ENCODE measurements around the gene ADO. TPM values are rescaled to one million over a fixed set of nuclear protein-coding genes. Genes with fewer than 3 reads are reported as not detected.

Gene ADO
- total and polyA plus RNA-seq, 10 of the 15 experiments (the other 5 are each of a cell fraction or from before 2014, with no cell fraction given) = 4.3 to 44.6 (median 18.7) TPM

DNA sequence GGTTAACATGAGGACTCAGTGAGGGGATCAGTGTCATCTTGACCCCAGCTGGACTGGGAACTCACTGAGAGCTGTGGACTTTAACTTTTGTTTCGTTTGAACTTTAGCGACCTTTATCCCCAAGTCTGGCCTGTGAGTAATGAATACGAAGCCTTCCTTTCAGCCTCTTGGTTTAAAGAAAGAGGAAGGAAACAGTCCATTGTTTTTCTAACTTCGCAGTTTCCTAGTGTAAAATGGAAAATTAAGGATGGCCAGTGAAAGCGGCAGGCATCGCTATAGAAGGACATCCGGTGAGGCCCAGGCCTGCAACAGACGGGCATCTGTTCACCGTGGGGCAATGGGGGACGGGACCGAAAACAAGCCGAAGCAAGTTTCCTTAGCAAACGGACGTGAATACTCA is 44.1 kb upstream of the ADO start:
- Histone ChIP-seq H3K4me2 (ENCODE audit: control insufficient read depth, insufficient read depth) (no peak overlapping the region), H3K9me3 (replicated peaks; ENCODE audit: control insufficient read depth, insufficient read depth, low read length) (no peaks in the 10 kb centered on the region; the same call in 2 of the 3 replicates), H3K36me3 (ENCODE audit: control insufficient read depth in 2 of 2, insufficient read depth in 2 of 2, low read length in 1 of 2) (no peaks in the 10 kb centered on the region), H3K27me3 (replicated peaks in 1 of 2; ENCODE audit: control insufficient read depth in 2 of 2, insufficient read depth in 2 of 2, low read length in 1 of 2) (no peaks in the 10 kb centered on the region), H3K9ac (ENCODE audit: control insufficient read depth, insufficient read depth, low read length) (no peak overlapping the region), H3K27ac (ENCODE audit: control insufficient read depth, insufficient read depth) (no peak overlapping the region), H3K4me1 (ENCODE audit: control insufficient read depth, insufficient read depth, low read length) (peaks cover 10% of the 10 kb centered on the region), H3K4me3 (no peak overlapping the region), H3K79me2 (ENCODE audit: control insufficient read depth, insufficient read depth, low read length) (no peaks in the 10 kb centered on the region), H2AFZ (ENCODE audit: control insufficient read depth, low read depth, low read length) (no peak overlapping the region), H4K20me1 (ENCODE audit: control insufficient read depth, insufficient read depth) (no peaks in the 10 kb centered on the region)
- ATAC-seq (no peak), DNase-seq (ENCODE audit: low read depth, low spot score) (no peak), FAIRE-seq (no peak)
- POLR2A ChIA-PET = interaction anchor here (0.7 to 2.5 kb wide), 8 partner anchors 11 to 38 kb away, joined by 3 to 10 read pairs (median 4); no protein-coding TSS in a partner anchor
- 96% methylated on average over 14 of the region's 14 CpGs for WGBS (ENCODE audit: insufficient coverage, insufficient replicate concordance, low lambda C conversion rate, missing lambda C conversion rate)
- BruUV-seq (replicated peaks) = no TSS peak
- SMC1A ChIA-PET (ENCODE audit: uncharacterized antibody, unreplicated experiment) = interaction anchor here (0.5 to 5.4 kb wide), 19 partner anchors 9 to 149 kb away, joined by 3 to 49 read pairs (median 5); no protein-coding TSS in a partner anchor
- intact Hi-C loops (cut with micrococcal nuclease; ENCODE audit: unreplicated experiment) (no loop called here), in situ Hi-C loops (cut with MboI) (no loop called here)
- RAD21 ChIA-PET (ENCODE audit: unreplicated experiment) = interaction anchor here (0.8 to 4.5 kb wide), 11 partner anchors 9 to 106 kb away, joined by 3 to 23 read pairs (median 6); partner anchors contain the start of gene EGR2
- CTCF ChIA-PET = interaction anchor here (0.7 to 4.3 kb wide), 16 partner anchors 10 to 167 kb away, joined by 3 to 35 read pairs (median 4); partner anchors contain the start of gene EGR2
- TF ChIP-seq, protein P1, sequence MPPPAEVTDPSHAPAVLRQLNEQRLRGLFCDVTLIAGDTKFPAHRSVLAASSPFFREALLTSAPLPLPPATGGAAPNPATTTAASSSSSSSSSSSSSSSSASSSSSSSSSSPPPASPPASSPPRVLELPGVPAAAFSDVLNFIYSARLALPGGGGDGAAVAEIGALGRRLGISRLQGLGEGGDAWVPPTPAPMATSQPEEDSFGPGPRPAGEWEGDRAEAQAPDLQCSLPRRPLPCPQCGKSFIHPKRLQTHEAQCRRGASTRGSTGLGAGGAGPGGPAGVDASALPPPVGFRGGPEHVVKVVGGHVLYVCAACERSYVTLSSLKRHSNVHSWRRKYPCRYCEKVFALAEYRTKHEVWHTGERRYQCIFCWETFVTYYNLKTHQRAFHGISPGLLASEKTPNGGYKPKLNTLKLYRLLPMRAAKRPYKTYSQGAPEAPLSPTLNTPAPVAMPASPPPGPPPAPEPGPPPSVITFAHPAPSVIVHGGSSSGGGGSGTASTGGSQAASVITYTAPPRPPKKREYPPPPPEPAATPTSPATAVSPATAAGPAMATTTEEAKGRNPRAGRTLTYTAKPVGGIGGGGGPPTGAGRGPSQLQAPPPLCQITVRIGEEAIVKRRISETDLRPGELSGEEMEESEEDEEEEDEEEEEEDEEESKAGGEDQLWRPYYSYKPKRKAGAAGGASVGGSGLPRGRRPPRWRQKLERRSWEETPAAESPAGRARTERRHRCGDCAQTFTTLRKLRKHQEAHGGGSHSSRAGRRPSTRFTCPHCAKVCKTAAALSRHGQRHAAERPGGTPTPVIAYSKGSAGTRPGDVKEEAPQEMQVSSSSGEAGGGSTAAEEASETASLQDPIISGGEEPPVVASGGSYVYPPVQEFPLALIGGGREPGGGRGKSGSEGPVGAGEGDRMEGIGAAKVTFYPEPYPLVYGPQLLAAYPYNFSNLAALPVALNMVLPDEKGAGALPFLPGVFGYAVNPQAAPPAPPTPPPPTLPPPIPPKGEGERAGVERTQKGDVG (CRISPR knock-in tag; IDR thresholded peaks at IDR 0.05) = no peak
- TF ChIP-seq, protein P2, sequence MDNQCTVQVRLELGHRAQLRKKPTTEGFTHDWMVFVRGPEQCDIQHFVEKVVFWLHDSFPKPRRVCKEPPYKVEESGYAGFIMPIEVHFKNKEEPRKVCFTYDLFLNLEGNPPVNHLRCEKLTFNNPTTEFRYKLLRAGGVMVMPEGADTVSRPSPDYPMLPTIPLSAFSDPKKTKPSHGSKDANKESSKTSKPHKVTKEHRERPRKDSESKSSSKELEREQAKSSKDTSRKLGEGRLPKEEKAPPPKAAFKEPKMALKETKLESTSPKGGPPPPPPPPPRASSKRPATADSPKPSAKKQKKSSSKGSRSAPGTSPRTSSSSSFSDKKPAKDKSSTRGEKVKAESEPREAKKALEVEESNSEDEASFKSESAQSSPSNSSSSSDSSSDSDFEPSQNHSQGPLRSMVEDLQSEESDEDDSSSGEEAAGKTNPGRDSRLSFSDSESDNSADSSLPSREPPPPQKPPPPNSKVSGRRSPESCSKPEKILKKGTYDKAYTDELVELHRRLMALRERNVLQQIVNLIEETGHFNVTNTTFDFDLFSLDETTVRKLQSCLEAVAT (IDR thresholded peaks at IDR 0.05) = no peak
- no peak for TF ChIP-seq BMI1 (IDR thresholded peaks at IDR 0.05; ENCODE audit: borderline replicate concordance)
- no peak for TF ChIP-seq ZNF207 (IDR thresholded peaks at IDR 0.05; ENCODE audit: borderline replicate concordance)
- TF ChIP-seq, protein P3, sequence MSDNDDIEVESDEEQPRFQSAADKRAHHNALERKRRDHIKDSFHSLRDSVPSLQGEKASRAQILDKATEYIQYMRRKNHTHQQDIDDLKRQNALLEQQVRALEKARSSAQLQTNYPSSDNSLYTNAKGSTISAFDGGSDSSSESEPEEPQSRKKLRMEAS (IDR thresholded peaks at IDR 0.05; ENCODE audit: low read depth, low read length) = no peak
- TF ChIP-seq, protein P4, sequence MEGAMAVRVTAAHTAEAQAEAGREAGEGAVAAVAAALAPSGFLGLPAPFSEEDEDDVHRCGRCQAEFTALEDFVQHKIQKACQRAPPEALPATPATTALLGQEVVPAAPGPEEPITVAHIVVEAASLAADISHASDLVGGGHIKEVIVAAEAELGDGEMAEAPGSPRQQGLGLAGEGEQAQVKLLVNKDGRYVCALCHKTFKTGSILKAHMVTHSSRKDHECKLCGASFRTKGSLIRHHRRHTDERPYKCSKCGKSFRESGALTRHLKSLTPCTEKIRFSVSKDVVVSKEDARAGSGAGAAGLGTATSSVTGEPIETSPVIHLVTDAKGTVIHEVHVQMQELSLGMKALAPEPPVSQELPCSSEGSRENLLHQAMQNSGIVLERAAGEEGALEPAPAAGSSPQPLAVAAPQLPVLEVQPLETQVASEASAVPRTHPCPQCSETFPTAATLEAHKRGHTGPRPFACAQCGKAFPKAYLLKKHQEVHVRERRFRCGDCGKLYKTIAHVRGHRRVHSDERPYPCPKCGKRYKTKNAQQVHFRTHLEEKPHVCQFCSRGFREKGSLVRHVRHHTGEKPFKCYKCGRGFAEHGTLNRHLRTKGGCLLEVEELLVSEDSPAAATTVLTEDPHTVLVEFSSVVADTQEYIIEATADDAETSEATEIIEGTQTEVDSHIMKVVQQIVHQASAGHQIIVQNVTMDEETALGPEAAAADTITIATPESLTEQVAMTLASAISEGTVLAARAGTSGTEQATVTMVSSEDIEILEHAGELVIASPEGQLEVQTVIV (IDR thresholded peaks at IDR 0.05; ENCODE audit: borderline replicate concordance, partially characterized antibody) = no peak
- no peak for TF ChIP-seq ZNF622 (IDR thresholded peaks at IDR 0.05)
- TF ChIP-seq SUZ12 (IDR thresholded peaks at IDR 0.05; ENCODE audit: unreplicated experiment) = no peak
- no peak for TF ChIP-seq TBL1XR1 (IDR thresholded peaks at IDR 0.05; ENCODE audit: low read depth, low read length)
- TF ChIP-seq SMAD5 (IDR thresholded peaks at IDR 0.05; ENCODE audit: low read depth) = no peak
- TF ChIP-seq, protein P5, sequence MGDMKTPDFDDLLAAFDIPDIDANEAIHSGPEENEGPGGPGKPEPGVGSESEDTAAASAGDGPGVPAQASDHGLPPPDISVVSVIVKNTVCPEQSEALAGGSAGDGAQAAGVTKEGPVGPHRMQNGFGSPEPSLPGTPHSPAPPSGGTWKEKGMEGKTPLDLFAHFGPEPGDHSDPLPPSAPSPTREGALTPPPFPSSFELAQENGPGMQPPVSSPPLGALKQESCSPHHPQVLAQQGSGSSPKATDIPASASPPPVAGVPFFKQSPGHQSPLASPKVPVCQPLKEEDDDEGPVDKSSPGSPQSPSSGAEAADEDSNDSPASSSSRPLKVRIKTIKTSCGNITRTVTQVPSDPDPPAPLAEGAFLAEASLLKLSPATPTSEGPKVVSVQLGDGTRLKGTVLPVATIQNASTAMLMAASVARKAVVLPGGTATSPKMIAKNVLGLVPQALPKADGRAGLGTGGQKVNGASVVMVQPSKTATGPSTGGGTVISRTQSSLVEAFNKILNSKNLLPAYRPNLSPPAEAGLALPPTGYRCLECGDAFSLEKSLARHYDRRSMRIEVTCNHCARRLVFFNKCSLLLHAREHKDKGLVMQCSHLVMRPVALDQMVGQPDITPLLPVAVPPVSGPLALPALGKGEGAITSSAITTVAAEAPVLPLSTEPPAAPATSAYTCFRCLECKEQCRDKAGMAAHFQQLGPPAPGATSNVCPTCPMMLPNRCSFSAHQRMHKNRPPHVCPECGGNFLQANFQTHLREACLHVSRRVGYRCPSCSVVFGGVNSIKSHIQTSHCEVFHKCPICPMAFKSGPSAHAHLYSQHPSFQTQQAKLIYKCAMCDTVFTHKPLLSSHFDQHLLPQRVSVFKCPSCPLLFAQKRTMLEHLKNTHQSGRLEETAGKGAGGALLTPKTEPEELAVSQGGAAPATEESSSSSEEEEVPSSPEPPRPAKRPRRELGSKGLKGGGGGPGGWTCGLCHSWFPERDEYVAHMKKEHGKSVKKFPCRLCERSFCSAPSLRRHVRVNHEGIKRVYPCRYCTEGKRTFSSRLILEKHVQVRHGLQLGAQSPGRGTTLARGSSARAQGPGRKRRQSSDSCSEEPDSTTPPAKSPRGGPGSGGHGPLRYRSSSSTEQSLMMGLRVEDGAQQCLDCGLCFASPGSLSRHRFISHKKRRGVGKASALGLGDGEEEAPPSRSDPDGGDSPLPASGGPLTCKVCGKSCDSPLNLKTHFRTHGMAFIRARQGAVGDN (IDR thresholded peaks at IDR 0.05) = no peak
- no peak for TF ChIP-seq SMARCA5 (IDR thresholded peaks at IDR 0.05)
- no peak for TF ChIP-seq HDAC2 (IDR thresholded peaks at IDR 0.05)
